ENCODE data around the gene TBC1D24.
A peak's percentile ranks its signal among the peaks of the same experiment; 100 is the strongest.

DNA sequence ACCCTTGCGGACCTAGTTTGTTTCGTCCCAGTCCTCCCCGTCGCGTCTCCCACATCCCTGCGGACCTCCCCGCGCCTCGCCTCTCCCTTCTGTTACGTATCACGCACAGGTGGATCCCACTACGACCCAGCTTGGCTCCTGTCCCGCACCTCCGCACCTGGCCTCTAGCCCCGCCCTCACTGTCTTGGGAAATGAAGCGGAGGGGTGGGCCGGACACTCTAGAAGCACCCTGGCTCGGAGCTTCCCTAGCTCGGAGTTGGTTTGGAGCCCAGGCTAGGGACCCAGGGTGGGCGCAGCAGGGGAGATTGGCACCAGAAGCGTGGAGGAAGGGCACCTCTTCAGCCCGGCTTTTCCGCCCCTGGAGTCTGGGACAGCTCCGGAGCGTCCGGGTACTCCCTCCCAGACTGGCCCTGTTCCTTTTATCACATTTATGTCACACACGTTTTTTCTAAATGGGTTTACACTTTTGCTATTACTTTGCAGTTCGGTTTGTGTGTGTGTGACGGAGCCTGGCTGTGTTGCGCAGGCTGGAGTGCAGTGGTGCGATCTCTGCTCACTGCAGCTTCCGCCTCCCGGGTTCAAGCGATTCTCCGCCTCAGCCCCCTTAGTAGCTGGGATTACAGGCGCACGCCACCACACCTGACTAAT, 57.7 kb downstream of the TBC1D24 start:
- TF ChIP-seq POLR2A (IDR thresholded peaks at IDR 0.05) (no peak), EP300 (IDR thresholded peaks at IDR 0.05) (no peak), POLR2AphosphoS5 (IDR thresholded peaks at IDR 0.05) (peak; percentile 19 to 44 (median 36))
- TF ChIP-seq, protein P1, sequence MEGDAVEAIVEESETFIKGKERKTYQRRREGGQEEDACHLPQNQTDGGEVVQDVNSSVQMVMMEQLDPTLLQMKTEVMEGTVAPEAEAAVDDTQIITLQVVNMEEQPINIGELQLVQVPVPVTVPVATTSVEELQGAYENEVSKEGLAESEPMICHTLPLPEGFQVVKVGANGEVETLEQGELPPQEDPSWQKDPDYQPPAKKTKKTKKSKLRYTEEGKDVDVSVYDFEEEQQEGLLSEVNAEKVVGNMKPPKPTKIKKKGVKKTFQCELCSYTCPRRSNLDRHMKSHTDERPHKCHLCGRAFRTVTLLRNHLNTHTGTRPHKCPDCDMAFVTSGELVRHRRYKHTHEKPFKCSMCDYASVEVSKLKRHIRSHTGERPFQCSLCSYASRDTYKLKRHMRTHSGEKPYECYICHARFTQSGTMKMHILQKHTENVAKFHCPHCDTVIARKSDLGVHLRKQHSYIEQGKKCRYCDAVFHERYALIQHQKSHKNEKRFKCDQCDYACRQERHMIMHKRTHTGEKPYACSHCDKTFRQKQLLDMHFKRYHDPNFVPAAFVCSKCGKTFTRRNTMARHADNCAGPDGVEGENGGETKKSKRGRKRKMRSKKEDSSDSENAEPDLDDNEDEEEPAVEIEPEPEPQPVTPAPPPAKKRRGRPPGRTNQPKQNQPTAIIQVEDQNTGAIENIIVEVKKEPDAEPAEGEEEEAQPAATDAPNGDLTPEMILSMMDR (IDR thresholded peaks at IDR 0.05): no peak

Data from stomach (tissue), 4 donors.